Activated CD8-positive, alpha-beta memory T cell treated with anti-CD3 and anti-CD28 coated beads for 4 hours (primary cell): ENCODE data around the gene RHBDL2.
A peak's percentile ranks its signal among the peaks of the same experiment; 100 is the strongest.
"Not testable (repeated sequence)": the region's sequence is repeated elsewhere in the genome, so short reads cannot be mapped to it uniquely, and the experiment has no call there.

ENCODE experiments used
- DNase-seq, 2 donors: peaks; one replicate each; pipeline ENCODE4 v3.0.0-alpha.2; 2020; ENCODE audit warnings: low read depth in 2 of 2

The RHBDL2 gene, protein sequence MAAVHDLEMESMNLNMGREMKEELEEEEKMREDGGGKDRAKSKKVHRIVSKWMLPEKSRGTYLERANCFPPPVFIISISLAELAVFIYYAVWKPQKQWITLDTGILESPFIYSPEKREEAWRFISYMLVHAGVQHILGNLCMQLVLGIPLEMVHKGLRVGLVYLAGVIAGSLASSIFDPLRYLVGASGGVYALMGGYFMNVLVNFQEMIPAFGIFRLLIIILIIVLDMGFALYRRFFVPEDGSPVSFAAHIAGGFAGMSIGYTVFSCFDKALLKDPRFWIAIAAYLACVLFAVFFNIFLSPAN

DNA sequence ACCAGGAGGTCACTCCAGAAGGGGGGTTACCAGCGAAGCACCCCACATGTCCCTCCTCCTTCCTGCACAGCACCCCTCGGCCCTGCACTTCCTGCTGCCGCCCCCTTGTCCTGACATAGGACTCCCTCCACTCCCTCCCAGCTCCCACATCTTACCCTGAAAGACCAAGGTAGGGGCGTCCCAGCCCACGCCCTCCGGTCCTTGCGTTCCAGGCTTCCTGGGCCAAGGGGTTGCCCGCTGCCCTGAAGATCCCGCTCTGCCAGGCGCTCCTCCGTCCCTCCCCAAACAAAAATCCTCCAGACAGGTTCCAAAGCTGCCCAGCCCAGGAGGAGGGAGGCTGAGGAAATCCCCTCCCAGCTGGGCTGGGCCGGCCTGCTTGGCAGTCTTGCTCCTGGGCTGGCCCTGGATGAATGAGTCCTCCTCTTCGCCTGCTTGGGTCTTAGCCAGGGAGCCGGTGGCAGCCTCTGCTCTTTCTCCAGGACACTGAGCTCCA, at the start of gene RHBDL2:
Gene RHBDL2 (minus strand): TSS at position 304 of the 493 bp plus-strand sequence. CDS start 22,618 bp downstream, outside the sequence.
- DNase-seq = no peak

DNA sequence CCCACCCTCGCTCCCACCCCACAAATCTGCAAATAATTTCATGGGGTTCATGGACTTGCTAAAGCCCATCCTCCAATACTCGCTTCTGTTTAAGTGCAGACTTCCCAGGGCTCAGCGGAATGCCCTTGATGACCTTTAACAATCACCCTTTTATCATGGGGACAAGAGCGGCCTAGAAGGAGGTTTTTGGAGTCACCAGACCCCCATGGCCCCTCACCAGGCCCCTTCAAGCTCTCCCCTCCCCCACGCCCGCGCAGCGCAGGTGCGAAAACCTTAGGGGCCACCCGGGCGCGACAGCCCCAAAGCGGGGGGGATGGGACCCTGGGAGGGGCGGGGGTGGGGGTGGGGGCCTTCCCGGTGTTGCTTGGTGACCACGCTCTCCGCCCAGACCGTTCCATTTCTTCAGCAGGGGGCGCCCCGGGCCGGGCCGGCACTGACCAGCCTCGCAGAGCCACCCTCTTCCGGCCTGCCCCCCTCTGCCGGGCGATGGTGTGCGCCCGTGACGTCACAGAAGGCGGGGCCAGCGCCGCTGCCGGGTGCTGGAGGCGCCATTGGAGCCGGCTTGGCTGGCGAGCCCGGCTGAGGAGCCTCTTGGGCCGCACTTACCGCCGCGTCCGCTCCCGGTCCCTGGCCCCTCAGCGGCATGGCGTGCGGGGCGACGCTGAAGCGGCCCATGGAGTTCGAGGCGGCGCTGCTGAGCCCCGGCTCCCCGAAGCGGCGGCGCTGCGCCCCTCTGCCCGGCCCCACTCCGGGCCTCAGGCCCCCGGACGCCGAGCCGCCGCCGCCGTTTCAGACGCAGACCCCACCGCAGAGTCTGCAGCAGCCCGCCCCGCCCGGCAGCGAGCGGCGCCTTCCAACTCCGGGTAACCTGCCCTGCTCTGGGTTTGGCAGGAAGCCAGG, 49.4 kb upstream of the RHBDL2 start, which contains the start of gene AKIRIN1:
Gene AKIRIN1 (plus strand): TSS at position 539 of the 900 bp plus-strand sequence. CDS start 105 bp downstream, at position 644.
- peak; percentile 91 to 96 for DNase-seq

DNA sequence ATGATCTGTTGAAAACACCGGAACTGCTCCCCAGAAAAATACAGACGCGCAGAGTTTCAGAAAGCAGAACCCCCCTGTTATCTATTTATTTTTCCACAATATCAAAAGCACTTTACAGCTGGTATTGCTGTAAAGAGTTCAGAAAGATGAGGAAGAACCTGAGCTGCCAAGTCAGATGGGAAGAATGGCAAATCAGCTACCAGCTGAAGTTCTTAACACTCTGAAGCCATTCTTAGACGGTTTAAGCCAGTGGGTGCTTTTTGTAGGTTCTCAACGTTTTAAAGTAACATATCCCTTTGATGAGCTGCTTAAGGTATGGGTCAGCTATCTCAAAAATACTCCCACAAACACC, 48.7 kb upstream of the RHBDL2 start:
- DNase-seq = no peak

GRCh38 chr1:38989979-38990378, 48.3 kb upstream of the RHBDL2 start:
- DNase-seq = no peak

DNA sequence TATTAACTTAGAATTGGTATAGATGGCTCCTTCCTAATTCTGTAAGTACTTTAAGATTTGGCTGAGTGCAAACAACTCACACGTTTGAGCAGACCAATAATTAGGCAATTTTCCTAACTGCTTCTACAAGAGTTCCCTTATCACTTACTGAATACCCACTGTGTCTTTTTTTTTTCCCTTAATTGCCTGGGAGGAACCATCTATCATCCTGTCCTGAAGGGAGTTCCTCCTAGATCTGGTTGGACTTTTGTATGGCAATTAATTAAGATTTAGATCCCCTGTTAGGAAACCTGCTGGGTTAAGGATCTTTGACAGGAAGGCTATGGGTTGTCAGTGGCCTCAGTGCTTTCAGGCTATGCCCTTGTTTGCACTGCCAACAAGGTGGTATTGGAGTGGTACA, 37.8 kb upstream of the RHBDL2 start:
- not testable (repeated sequence) for DNase-seq

DNA sequence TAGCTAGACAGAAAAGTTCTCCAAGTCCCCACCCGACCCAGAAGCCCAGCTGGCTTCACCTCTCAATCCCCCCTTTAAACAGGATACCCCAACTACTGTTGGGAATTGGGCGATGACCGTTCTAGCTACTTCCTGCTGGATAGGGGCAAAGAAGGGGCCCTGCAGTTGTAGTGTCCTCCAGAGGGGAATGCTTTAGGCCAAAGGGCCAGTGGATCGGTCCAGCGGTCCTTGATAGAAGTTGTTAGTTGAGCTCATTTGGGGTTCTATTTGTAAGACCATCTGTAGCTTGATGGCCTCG, 36.6 kb upstream of the RHBDL2 start:
- DNase-seq = not testable (repeated sequence)

DNA sequence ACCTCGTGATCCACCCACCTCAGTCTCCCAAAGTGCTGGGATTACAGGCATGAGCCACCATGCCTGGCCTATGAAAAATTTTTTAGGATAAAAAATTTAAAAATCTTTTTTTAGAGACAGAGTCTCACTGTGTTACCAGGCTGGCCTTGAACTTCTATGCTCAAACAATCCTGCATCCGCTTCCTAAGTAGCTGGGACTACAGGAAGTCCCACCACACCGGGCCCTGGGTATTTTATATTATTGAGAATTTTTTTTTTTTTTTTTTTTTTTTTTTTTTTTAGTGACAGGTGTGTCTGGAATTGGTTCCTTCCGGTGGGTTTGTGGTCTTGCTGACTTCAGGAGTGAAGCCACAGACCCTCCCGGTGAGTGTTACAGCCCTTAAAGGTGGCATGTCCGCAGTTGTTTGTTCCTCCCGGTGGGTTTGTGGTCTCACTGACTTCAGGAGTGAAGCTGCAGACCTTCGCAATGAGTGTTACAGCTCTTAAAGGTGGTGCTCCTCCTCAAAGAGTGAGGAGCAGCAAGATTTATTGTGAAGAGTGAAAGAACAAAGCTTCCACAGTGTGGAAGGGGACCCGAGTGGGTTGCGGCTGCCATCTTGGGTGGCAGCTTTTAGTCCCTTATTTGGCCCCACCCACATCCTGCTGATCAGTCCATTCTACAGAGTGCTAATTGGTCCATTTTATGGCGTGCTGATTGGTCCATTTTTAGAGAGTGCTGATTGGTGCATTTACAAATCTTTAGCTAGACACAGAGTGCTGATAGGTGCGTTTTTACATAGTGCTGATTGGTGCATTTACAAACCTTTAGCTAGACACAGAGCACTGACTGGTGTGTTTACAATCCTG, 36.0 kb upstream of the RHBDL2 start:
- peak in 1 of 2 donors; percentile 14 for DNase-seq

- no peak for DNase-seq
Measured at GRCh38 chr1:38973659-38974437, 32.2 kb upstream of the RHBDL2 start.

DNA sequence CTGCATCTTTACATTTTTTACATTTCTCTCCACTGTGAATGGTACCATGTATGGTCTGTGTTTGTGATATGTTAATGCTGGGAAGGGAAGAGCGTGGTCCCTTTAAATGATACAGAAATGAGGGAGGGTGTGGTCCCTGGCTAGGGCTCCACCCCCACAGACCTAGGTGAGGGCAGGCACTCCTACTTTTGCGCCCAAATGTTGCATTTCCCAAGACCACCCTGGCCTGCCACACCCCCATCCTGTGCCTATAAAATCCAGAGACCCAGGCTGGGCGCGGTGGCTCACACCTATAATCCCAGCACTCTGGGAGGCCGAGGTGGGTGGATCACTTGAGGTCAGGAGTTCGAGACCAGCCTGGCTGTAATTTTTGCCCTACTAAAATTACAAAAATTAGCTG, 31.5 kb upstream of the RHBDL2 start:
- not testable (repeated sequence) for DNase-seq

- DNase-seq = no peak
Measured at GRCh38 chr1:38964140-38964548, 22.5 kb upstream of the RHBDL2 start.

DNA sequence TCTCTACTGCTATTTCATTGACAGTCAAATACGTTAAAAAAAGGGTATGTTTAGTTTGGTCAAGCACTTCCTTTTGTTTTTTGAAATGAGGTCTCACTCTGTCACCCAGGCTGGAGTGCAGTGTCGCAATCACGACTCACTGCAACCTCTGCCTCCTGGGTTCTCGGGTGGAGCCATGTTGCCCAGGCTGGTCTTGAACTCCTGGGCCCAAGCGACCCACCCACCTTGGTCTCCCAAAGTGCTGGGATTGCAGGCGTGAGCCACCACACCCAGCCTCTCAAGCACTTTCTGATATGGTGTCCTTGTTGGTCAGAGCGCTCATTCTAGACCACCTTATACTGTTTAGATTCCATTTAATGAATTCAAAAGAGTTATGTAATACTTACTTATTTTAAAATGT, 20.9 kb upstream of the RHBDL2 start:
- no peak for DNase-seq

GRCh38 chr1:38962113-38962512, 20.5 kb upstream of the RHBDL2 start:
- no peak for DNase-seq

- no peak for DNase-seq
Measured at GRCh38 chr1:38958967-38959366, 17.3 kb upstream of the RHBDL2 start.

DNA sequence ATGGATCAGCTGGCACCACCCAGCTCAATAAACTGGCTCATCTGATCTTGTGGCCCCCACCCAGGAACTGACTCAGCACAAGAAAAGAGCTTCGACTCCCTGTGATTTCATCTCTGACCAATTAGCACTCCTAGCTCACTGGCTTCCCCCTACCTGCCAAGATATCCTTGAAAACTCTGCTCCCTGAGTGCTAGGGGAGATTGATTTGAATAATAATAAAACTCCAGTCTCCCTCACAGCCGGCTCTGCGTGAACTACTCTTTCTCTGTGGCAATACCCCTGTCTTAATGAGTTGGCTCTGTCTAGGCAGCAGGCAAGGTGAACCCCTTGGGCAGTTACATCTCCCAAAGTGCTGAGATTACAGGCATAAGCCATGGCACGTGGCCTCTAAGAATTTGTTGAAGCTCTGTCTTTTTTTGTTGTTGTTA, 11.8 kb upstream of the RHBDL2 start:
- no peak for DNase-seq

DNA sequence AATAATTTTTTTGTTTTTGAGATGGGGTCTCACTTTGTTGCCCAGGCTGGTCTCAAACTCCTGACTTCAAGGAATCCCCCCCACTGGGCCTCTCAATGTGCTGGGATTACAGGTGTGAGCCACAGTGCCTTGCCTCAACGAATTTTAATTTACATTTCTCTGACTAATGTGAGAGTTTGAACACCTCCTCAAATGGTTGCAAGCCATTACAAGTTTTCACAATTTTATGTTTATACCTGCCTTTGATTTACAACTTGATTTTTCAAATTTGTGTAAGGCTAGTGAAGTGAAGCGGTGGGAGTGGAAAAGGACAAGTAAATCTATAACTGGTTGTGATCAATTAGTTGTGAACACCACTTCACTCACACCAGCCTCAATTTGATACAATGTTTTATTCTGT, 8.9 kb upstream of the RHBDL2 start:
- no peak for DNase-seq

DNA sequence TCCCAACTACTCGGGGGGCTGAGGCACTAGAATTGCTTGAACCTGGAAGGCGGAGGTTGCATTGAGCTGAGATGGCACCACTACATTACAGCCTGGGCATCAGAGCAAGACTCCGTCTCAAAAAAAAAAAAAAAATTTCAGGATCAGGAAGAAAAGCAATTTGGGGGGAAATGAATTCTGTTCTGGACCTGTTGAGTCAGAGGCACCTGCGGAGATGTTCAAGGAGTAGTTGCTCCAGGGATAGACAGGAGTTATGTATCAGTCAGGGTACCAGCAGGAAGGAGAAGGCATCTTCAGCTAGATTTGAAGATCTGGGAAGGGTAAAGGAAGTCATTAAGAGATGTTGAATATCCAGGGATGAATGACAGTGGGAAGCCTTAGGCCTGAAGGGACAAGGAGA, 2.9 kb upstream of the RHBDL2 start:
- no peak for DNase-seq

- DNase-seq = no peak
Measured at GRCh38 chr1:38942664-38943428, 1.2 kb upstream of the RHBDL2 start.

GRCh38 chr1:38941093-38941492, 537 bp downstream of the RHBDL2 start:
- DNase-seq = no peak

DNA sequence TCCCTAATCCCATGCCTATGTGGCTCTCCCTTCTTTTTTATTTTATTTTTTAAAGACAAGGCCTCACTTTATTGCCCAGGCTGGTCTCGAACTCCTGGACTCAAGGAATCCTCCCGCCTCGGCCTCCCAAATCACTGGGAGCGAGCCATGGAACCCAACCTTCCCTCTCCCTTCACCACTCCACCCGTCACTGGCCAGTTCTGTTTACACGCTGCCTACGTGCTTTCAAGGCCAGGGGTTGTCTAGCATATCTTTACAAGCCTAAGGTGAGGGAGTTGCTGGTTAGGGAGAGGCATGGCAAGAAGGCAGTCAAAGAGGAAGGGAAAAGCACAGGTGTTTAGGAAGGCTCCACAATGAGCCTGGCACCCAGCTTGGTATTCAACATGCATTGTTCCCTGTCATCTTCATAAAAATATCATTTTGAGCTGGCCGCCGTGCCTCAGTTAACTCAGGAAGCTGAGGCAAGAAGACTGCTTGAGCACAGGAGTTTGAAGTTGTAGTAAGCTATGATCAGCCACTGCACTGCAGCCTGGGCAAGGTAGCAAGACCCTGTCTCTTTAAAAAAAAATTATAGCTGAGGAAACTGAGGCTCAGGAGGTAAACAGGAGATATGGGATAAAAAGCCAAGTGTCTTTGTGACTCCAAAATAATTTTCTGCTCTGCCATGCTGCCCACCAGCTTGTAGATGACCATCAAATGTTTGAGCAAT, 1.1 kb downstream of the RHBDL2 start:
- DNase-seq = no peak
